WI38 (cell line): ENCODE results near the gene FAM135A.

Experiments
- H3K4me3 ChIP-seq: 2 replicates; pipeline ENCODE4 v1.5.1; 2011; ENCODE audit warnings: low read depth, mild to moderate bottlenecking, control low read depth, low read length
- TF ChIP-seq, protein P1 (sequence below): IDR thresholded peaks from 2 replicates; pipeline ENCODE4 v1.5.1; 2012; ENCODE audit warnings: low read depth, mild to moderate bottlenecking, control low read depth, low read length

FAM135A gene

DNA sequence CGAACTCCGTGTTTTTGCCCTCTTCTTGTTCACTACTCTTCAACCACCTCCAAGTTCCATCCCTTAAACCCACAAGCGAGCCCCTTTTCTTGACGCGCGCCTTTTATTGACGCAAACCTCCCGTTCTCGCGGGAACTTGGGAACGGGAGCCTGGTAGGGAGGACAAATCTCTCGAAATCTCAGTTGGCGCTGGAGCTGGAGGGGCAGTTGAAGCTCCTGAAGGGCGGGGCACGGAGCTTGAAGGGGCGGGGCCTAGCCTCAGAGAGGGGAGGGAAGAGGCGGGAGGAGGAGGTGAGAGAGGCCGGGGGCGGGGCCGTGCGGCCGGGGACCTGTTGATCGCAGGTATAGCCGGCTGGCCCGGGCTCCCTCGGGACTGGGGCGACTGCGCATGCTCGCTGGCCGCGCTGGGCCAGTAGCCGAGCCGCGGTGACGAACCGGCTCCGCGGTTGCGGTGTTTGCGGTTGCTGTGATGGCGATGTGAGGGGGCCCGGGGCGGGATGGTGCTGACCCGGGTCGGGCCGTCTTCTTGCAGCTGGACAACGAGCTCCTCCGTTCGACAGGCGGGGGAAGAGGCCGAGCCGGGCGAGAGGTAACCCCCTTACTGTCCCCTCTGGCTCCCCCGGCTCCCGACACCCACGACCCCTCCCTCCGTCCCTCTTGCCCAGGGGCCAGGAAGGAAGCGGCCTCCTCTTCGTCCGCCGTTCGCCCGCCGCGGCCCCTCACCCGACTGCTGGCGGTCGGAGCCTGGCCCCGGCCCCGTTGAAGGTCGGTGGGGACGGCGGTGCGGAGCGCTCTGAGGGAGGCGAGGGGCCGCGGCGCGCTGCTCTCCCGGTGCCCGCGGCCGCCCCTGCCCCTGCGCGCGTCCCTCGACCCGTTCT, at the start of gene FAM135A:
FAM135A (plus strand) TSS at position 395 of the 878 bp plus-strand sequence. CDS start 14,835 bp downstream, outside the sequence.
- peak within 1 kb of the TSS; percentile 95 for H3K4me3 ChIP-seq
- TF ChIP-seq, protein P1, sequence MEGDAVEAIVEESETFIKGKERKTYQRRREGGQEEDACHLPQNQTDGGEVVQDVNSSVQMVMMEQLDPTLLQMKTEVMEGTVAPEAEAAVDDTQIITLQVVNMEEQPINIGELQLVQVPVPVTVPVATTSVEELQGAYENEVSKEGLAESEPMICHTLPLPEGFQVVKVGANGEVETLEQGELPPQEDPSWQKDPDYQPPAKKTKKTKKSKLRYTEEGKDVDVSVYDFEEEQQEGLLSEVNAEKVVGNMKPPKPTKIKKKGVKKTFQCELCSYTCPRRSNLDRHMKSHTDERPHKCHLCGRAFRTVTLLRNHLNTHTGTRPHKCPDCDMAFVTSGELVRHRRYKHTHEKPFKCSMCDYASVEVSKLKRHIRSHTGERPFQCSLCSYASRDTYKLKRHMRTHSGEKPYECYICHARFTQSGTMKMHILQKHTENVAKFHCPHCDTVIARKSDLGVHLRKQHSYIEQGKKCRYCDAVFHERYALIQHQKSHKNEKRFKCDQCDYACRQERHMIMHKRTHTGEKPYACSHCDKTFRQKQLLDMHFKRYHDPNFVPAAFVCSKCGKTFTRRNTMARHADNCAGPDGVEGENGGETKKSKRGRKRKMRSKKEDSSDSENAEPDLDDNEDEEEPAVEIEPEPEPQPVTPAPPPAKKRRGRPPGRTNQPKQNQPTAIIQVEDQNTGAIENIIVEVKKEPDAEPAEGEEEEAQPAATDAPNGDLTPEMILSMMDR, result no peak

DNA sequence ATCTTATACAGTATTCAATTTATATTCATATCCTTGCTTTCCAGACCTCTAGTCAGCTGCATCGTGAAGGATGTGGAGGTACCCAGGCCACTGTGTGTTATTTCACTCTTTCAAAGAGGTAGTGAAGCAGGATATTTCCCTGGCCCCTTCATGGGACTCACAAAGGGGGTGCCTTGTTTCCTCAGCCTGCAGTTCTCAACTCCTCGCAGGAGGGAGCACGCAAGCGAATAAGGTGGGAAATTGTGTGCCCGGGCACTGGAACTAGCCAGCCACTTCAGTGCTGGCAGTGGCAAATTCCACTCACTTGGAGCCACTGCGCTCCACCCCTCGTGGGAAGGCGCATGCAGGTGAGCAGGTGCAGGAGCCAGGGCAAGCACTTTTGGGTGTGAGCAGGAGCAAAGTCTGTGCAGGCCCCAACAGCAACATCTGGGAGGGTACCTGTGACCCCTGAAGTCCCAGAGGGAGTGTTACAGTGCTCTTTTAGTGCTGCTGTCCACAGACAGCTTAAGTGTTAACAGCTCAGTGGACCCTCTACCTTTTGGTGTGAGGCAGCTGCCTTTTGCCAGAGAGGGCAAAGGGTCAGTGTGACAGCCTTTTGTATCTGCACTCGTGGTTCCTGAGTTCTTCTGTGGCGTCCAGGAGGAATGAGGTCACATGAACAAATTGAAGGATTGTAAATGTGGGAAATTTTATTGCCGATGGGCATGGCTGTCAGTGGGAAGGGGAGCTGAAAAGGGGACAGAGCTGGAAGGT, 49.4 kb upstream of the FAM135A start:
- TF ChIP-seq, protein P1, result no peak
- H3K4me3 ChIP-seq, result no peak overlapping the region

DNA sequence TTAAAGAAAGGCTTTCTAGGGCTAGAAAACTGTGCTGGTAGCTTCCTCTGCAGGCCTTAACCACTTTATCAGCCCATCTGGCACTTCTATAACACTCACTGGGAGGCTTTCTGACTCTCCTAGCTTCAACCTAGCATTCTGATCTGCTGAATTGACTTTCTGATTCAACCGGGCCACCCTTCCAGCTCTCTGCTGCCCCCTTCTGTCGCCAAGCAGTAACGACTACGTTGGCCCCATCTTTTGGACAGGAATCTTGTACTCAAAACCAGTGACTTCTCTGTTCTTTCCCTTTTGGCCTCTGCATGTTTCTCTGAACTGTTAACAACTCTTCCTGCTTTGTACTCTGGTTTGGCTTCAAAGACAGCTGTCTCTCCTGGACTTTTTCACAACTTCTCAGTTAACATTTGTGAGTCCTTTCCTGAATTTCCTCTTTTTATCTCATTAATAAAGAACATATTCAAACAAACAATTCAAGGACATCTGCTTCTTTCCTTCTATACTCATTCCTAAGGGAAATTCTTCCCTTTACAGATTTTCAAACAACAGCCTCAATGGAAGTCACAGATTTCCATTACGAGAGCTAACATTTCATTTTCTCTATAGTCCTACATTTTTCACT, 43.9 kb upstream of the FAM135A start:
- no peak overlapping the region for H3K4me3 ChIP-seq
- TF ChIP-seq, protein P1, result peak; percentile 93

DNA sequence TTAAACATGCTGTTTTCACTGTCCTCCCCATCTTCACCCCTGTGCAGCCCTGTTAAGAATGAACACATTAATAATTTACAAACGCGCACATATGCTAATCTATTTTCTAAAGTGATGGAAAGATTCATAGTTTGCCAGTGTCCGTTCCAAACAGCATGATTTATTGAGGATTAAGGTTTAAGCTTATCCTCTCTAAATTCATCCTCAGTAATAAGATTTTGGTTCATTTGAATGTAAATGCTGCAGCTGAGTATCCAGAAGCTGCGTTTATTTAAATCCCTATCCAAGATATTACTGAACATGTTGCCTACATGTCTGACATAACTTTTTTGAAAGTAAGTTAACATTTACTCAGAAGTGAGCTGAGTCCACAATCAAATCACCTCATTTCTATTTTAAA, 42.8 kb upstream of the FAM135A start:
- TF ChIP-seq, protein P1, result no peak
- no peak overlapping the region for H3K4me3 ChIP-seq

DNA sequence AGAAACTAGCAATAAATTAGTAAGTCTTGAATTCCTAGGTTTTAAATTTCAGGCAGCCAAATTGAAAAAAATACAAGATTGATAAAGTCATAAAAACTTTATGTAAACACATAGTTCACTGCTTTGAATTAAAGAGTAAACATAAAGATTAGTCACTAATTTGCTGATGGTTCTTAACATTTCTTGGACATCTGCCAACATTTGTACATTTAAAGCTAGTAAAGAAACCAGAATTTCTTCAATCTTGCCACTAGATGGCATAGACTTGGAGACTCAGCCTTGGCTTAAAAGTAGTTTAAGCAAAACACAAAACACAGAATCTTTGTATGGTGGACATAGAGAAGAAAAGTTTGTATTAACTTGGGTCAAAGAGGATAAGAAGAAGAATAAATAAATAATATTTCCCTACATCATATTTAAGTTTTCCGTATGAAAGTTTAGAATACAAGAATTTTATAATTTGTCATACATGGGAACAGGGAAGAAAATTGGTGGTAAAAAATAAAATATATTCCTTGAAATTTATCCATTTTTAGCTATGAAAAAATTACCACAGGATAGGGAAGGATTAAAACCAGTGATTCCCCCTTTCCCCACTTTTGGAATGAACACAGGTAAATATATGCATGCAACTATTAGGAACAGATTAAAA, 41.7 kb upstream of the FAM135A start:
- TF ChIP-seq, protein P1, result peak; percentile 45; the same call in 1 of the 2 replicates
- H3K4me3 ChIP-seq, result no peak overlapping the region

DNA sequence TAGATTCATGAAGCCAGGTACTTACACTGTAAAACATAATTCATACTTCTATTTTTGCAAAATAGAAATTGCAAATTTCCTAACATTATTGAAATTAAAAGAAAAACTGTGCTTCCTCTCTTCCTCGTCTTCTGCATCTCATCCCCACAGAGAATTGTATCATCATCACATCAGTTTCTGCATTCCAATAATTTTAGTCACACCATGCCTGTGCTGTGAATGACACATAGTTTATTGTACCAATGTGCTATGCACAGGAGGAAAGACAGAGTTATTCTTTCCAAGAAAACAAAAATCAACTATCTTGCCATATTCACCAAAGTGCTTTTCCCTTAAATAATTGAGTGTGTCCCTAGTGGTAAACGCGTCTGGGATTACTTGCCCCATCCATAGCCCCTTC, 38.1 kb upstream of the FAM135A start:
- TF ChIP-seq, protein P1, result no peak
- H3K4me3 ChIP-seq, result no peak overlapping the region
